Adrenal gland (tissue), 12 donors: ENCODE results near the gene YTHDC2. TPM values are rescaled to one million over a fixed set of nuclear protein-coding genes. Genes with fewer than 3 reads are reported as not detected.
A peak's percentile ranks its signal among the peaks of the same experiment; 100 is the strongest.
"Not testable (repeated sequence)": the region's sequence is repeated elsewhere in the genome, so short reads cannot be mapped to it uniquely, and the experiment has no call there.

ENCODE experiments used
- DNase-seq, 7 donors: peaks; one replicate each; pipeline ENCODE4 v3.0.0-alpha.2; 2019 to 2020
- H3K27ac ChIP-seq, 5 donors: fragments of 200-600 bp; sonication (generic) in 4 of 5; 1 replicate in 3 of 5; 2 replicates in 2 of 5; pipeline versions ENCODE4 v1.5.1 to v1.8.0; 2016 to 2020; ENCODE audit warnings: mild to moderate bottlenecking in 1 of 5
- H3K27me3 ChIP-seq: fragments of 200-600 bp; 2 replicates; pipeline ENCODE4 v1.8.0; 2021
- H3K36me3 ChIP-seq, 2 donors: fragments of 200-600 bp; replicated peaks in 1 of 2; 1 replicate in 1 of 2; 2 replicates in 1 of 2; pipeline versions ENCODE4 v1.5.1 to v1.8.0; 2018 to 2022
- H3K4me1 ChIP-seq, 2 donors: fragments of 200-600 bp; replicated peaks in 1 of 2; 1 replicate in 1 of 2; 2 replicates in 1 of 2; pipeline versions ENCODE4 v1.5.1 to v1.8.0; 2018 to 2021
- H3K4me3 ChIP-seq, 4 donors: fragments of 200-600 bp; sonication (generic) in 3 of 4; one replicate each; pipeline ENCODE4 v1.5.1; 2016 to 2018
- H3K9me3 ChIP-seq, 3 donors: fragments of 200-600 bp; sonication (generic) in 1 of 3; replicated peaks in 1 of 3; 1 replicate in 2 of 3; 2 replicates in 1 of 3; pipeline versions ENCODE4 v1.5.1 to v1.8.0; 2016 to 2021
- CTCF ChIP-seq, 6 experiments: fragments of 450-650 bp in 4 of 6; fragments of 200-600 bp in 2 of 6; sonication (generic) in 1 of 6; IDR thresholded peaks; 1 replicate in 5 of 6; 2 replicates in 1 of 6; pipeline versions ENCODE4 v1.5.1 to v1.8.0; 2016 to 2021; ENCODE audit warnings: antibody characterized with exemption in 6 of 6, mild to moderate bottlenecking in 2 of 6, moderate library complexity in 1 of 6
- POLR2A ChIP-seq, 2 donors: fragments of 450-650 bp; IDR thresholded peaks; one replicate each; pipeline ENCODE4 v1.6.1; 2017; ENCODE audit warnings: antibody characterized with exemption in 2 of 2, mild to moderate bottlenecking in 2 of 2, moderate library complexity in 1 of 2
- WGBS, 4 donors: extraction: QIAGEN DNeasy Blood & Tissue Kit in 2 of 4; methylation state at CpG; one replicate each; pipeline versions ENCODE4 v1.1.5 to v1.1.7; 2013 to 2017; 5-methylcytosine and 5-hydroxymethylcytosine counted together
- intact Hi-C, 2 donors: fragments of 100-400 bp; cut with DNase I; formaldehyde crosslinking; loops; one replicate each; pipeline versions ENCODE4 v1.14.1 to v1.15.0; 2022 to 2023
- polyA plus RNA-seq, 3 donors: library from polyadenylated mRNA; stranded (reverse); fragments of 200-250 nt in 2 of 3; fragments of 350-450 nt in 1 of 3; fragmentation: Illumina TruSeq in 1 of 3; extraction: RNeasy Lipid Tissue Mini Kit (QIAGEN cat#74804) in 1 of 3; gene quantifications; one replicate each; pipeline ENCODE4 v1.2.3, GENCODE V29; 2013 to 2014
- total RNA-seq, 9 donors: library from RNA; depleted of rRNA in 4 of 9; stranded (reverse); fragments of >200 nt in 4 of 9; fragments of 120-200 nt in 1 of 9; fragmentation: NEBNext Ultra II Directional in 1 of 9; extraction: Animal tissue kit (Norgen Biotek cat#: 25700) in 1 of 9; gene quantifications; one replicate each; pipeline versions ENCODE4 v1.1.0 to v1.2.4, GENCODE V29; 2013 to 2023
- donor health status: healthy with polysubstance abuse.
- donor health status: Bipolar disorder and iron deficiency.
- donor health status: DM: yes; HTN: yes; CAD: no.
- donor health status: DM: no; HTN: no; CAD: no.
- donor health status: DM: no; HTN: no; CAD: no.
- donor health status: DM: yes; HTN: yes; CAD: no.

YTHDC2 gene
- total and polyA plus RNA-seq, 12 donors = 10.3 to 34.9 (median 23.6) TPM

GRCh38 chr5:113600255-113600905 is 86.9 kb downstream of the YTHDC2 start:
- no peak overlapping the region for H3K27ac ChIP-seq
- WGBS, 4 donors = 61 to 64% (median 63%) methylated on average over 4 of the region's 4 CpGs
- no peaks in the 10 kb centered on the region for H3K4me1 ChIP-seq
- no peaks in the 10 kb centered on the region for H3K27me3 ChIP-seq
- H3K36me3 ChIP-seq = peaks cover 0 to under 1% of the 10 kb centered on the region in 2 donors
- DNase-seq = no peak
- no peak overlapping the region for H3K4me3 ChIP-seq
- H3K9me3 ChIP-seq = no peaks in the 10 kb centered on the region
- TF ChIP-seq CTCF (IDR thresholded peaks at IDR 0.05) (no peak), POLR2A (IDR thresholded peaks at IDR 0.05) (no peak)
- intact Hi-C loops = loop anchor here in 1 of 2 donors (5.0 kb wide), 1 partner anchor 218 kb away; no protein-coding TSS in a partner anchor

GRCh38 chr5:113601423-113601822 is 87.9 kb downstream of the YTHDC2 start:
- no peaks in the 10 kb centered on the region for H3K27me3 ChIP-seq
- 50 to 75% (median 63%) methylated on average over 1 of the region's 1 CpG for WGBS, 4 donors
- H3K4me3 ChIP-seq = no peak overlapping the region
- no peak overlapping the region for H3K27ac ChIP-seq
- no peak for DNase-seq
- intact Hi-C loops = loop anchor here in 1 of 2 donors (5.0 kb wide), 1 partner anchor 219 kb away; no protein-coding TSS in a partner anchor
- H3K36me3 ChIP-seq = no peaks in the 10 kb centered on the region
- peaks cover 4 to 6% of the 10 kb centered on the region in 2 donors for H3K4me1 ChIP-seq
- no peaks in the 10 kb centered on the region for H3K9me3 ChIP-seq
- TF ChIP-seq CTCF (IDR thresholded peaks at IDR 0.05) (no peak), POLR2A (IDR thresholded peaks at IDR 0.05) (no peak)

- H3K36me3 ChIP-seq, DNase-seq, H3K4me1 ChIP-seq, H3K9me3 ChIP-seq, H3K27ac ChIP-seq, H3K27me3 ChIP-seq, H3K4me3 ChIP-seq: not testable (repeated sequence)
- 75 to 92% (median 83%) methylated on average over 4 of the region's 4 CpGs for WGBS, 4 donors
- intact Hi-C loops = loop anchor here in 1 of 2 donors (5.0 kb wide), 1 partner anchor 221 kb away; no protein-coding TSS in a partner anchor
Observed at GRCh38 chr5:113603246-113603645, 89.8 kb downstream of the YTHDC2 start.

GRCh38 chr5:113606298-113607134 is 93.0 kb downstream of the YTHDC2 start:
- 32 to 40% (median 35%) methylated on average over 13 of the region's 13 CpGs for WGBS, 4 donors
- intact Hi-C loops = loop anchor here in 1 of 2 donors (5.0 kb wide), 1 partner anchor 609 kb away; no protein-coding TSS in a partner anchor
- H3K4me3 ChIP-seq = peak overlapping the region in 1 of 4 donors; percentile 32

More at GRCh38 chr5:113606298-113607134, 93.0 kb downstream of the YTHDC2 start:
- Histone ChIP-seq H3K9me3 (no peaks in the 10 kb centered on the region), H3K4me1 (peaks cover 4 to 6% of the 10 kb centered on the region in 2 donors), H3K36me3 (no peaks in the 10 kb centered on the region), H3K27me3 (no peaks in the 10 kb centered on the region), H3K27ac (no peak overlapping the region)
- DNase-seq = peak; percentile 22 to 72 (median 45)
- TF ChIP-seq POLR2A (IDR thresholded peaks at IDR 0.05) = no peak
- TF ChIP-seq CTCF (IDR thresholded peaks at IDR 0.05) = peak; percentile 56 to 88 (median 78)
